ENCODE results near the gene ZNF532.

- TF ChIP-seq CTCF (IDR thresholded peaks at IDR 0.05) (no peak), POLR2A (IDR thresholded peaks at IDR 0.05) (no peak)
Measured at GRCh38 chr18:58868440-58868839, 3.8 kb downstream of the ZNF532 start.

Measured in heart left ventricle (tissue), 13 donors.